ENCODE data around the gene AGPAT3. TPM values are rescaled to one million over a fixed set of nuclear protein-coding genes. Genes with fewer than 3 reads are reported as not detected.

The AGPAT3 gene
- total RNA-seq, 1 experiment from 2014 or later = 13.0 TPM

DNA sequence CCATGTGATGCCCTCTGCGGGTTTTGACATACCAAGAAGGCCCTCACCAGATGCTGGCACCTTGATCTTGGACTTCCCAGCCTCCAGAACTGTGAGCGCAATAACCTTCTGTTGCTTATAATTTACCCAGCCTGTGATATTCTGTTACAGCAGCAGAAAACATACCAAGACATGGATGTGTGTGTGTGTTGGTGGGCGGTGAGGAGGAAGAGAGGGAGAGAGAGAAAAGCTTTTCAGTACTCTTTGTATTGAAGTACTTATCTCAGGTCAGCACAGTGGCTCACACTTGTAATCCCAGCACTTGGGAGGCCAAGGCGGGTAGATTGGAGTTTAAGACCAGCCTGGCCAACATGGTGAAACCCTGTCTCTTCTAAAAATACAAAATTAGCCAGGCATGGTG, 170.2 kb downstream of the AGPAT3 start:
- H3K14ac ChIP-seq (ENCODE audit: insufficient read depth, low read length) = no peak overlapping the region
- no peak overlapping the region for H2BK15ac ChIP-seq (ENCODE audit: low read depth, low read length)
- H3K18ac ChIP-seq (ENCODE audit: insufficient read length, low read depth, low read length) = no peak overlapping the region
- no peaks in the 10 kb centered on the region for H3K9me3 Mint-ChIP-seq
- no peak overlapping the region for H2BK120ac ChIP-seq (ENCODE audit: low read depth, low read length, poor library complexity, severe bottlenecking)
- no peak overlapping the region for H2AFZ ChIP-seq (ENCODE audit: low read length)
- no peak overlapping the region for H3T11ph ChIP-seq (ENCODE audit: low read length)
- H3K36me3 Mint-ChIP-seq (ENCODE audit: insufficient read depth in 1 of 3, low read depth in 3 of 3) = peaks cover 19 to 53% (median 46%) of the 10 kb centered on the region in 3 experiments
- H3K27me3 Mint-ChIP-seq (ENCODE audit: low read depth) = no peaks in the 10 kb centered on the region
- no peaks in the 10 kb centered on the region; the same call in 1 of the 2 replicates for H3K27me3 ChIP-seq (ENCODE audit: insufficient read depth, low read length)
- peaks cover 4% of the 10 kb centered on the region for H3K79me1 ChIP-seq (ENCODE audit: insufficient read depth, low read depth, low read length, poor library complexity, severe bottlenecking)
- no peak overlapping the region for H2BK20ac ChIP-seq (ENCODE audit: low read depth, low read length, poor library complexity, severe bottlenecking)
- H2BK5ac ChIP-seq (ENCODE audit: insufficient read length, low read length) = no peak overlapping the region
- no peak overlapping the region for H2BK12ac ChIP-seq (ENCODE audit: insufficient read length, low read depth, low read length)
- H4K8ac ChIP-seq (replicated peaks; ENCODE audit: insufficient read length, low read depth, low read length) = no peak overlapping the region
- H3K4me3 Mint-ChIP-seq = no peak overlapping the region
- H4K20me1 ChIP-seq (ENCODE audit: control insufficient read depth, insufficient read depth, insufficient read length) = no peaks in the 10 kb centered on the region
- no peaks in the 10 kb centered on the region for H3K4me1 ChIP-seq (ENCODE audit: insufficient read depth, low read length)
- H3K9me3 ChIP-seq (ENCODE audit: control insufficient read depth, low read depth, low read length) = no peaks in the 10 kb centered on the region
- no peak overlapping the region for H3K27ac ChIP-seq (ENCODE audit: insufficient read length, low read depth, low read length)
- no peak overlapping the region for H3K27ac Mint-ChIP-seq
- no peak overlapping the region for H4K91ac ChIP-seq (ENCODE audit: insufficient read length, low read depth, low read length)
- H3K9ac ChIP-seq (ENCODE audit: extremely low read depth, insufficient read length, low read length) = no peak overlapping the region
- H3K79me2 ChIP-seq (ENCODE audit: insufficient read depth, low read length) = peaks cover 5% of the 10 kb centered on the region; the same call in 1 of the 2 replicates
- H4K5ac ChIP-seq (ENCODE audit: insufficient read length, low read depth, low read length) = no peak overlapping the region
- WGBS (ENCODE audit: extremely low coverage, insufficient read length, low lambda C conversion rate) = no CpG with 5 or more reads among the region's 4 CpGs
- no peaks in the 10 kb centered on the region for H3K23me2 ChIP-seq (ENCODE audit: insufficient read length, low read depth, low read length, poor library complexity, severe bottlenecking)
- H3K23ac ChIP-seq (ENCODE audit: insufficient read length, low read depth, low read length) = no peak overlapping the region
- no peak overlapping the region for H2AK5ac ChIP-seq (ENCODE audit: insufficient read length, low read length)
- H3K4me2 ChIP-seq (ENCODE audit: insufficient read depth, insufficient read length, low read length) = no peak overlapping the region
- TF ChIP-seq, protein P1, sequence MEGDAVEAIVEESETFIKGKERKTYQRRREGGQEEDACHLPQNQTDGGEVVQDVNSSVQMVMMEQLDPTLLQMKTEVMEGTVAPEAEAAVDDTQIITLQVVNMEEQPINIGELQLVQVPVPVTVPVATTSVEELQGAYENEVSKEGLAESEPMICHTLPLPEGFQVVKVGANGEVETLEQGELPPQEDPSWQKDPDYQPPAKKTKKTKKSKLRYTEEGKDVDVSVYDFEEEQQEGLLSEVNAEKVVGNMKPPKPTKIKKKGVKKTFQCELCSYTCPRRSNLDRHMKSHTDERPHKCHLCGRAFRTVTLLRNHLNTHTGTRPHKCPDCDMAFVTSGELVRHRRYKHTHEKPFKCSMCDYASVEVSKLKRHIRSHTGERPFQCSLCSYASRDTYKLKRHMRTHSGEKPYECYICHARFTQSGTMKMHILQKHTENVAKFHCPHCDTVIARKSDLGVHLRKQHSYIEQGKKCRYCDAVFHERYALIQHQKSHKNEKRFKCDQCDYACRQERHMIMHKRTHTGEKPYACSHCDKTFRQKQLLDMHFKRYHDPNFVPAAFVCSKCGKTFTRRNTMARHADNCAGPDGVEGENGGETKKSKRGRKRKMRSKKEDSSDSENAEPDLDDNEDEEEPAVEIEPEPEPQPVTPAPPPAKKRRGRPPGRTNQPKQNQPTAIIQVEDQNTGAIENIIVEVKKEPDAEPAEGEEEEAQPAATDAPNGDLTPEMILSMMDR (conservative IDR thresholded peaks at IDR 0.05) = no peak
- no peak overlapping the region for H3K4ac ChIP-seq (ENCODE audit: low read depth, low read length)
- H3K4me1 Mint-ChIP-seq = 0 out of 4 replicates have a peak, but pooled peaks cover 0 to 2% of the 10 kb centered on the region in 2 experiments
- DNase-seq = no peak
- H3K56ac ChIP-seq (ENCODE audit: insufficient read length, low read depth, low read length) = no peak overlapping the region

Other genes starting within 250 kb of the AGPAT3 start
- 1.5 and 1.7 TPM in 2 replicates for gene HSF2BP, start 205.7 kb upstream of the AGPAT3 start, total RNA-seq (2021)
- gene RRP1B, start 205.7 kb upstream of the AGPAT3 start, total RNA-seq (2021) = 94.6 and 96.6 TPM in 2 replicates
- gene PDXK, start 146.1 kb upstream of the AGPAT3 start, total RNA-seq (2021) = 109 and 117 TPM in 2 replicates
- 40.7 and 44.5 TPM in 2 replicates for gene CSTB, start 88.9 kb upstream of the AGPAT3 start, total RNA-seq (2021)
- gene RRP1, start 75.6 kb upstream of the AGPAT3 start, total RNA-seq (2021) = 73.3 and 76.7 TPM in 2 replicates
- 27.9 and 32.9 TPM in 2 replicates for gene TRAPPC10, start 147.1 kb downstream of the AGPAT3 start, total RNA-seq (2021)
- gene PWP2, start 242.2 kb downstream of the AGPAT3 start, total RNA-seq (2021) = 6.0 and 6.3 TPM in 2 replicates